Pancreas (tissue), 10 donors: ENCODE measurements around the gene LILRB1. TPM values are rescaled to one million over a fixed set of nuclear protein-coding genes. Genes with fewer than 3 reads are reported as not detected.

Experiments
- ATAC-seq, 4 donors: fragments of 200-7000 bp; cut with Tn5 transposase; one replicate each; pipeline versions ENCODE4 v1.8.0 to v1.9.1; 2020; ENCODE audit warnings: mild to moderate bottlenecking in 4 of 4, moderate library complexity in 4 of 4
- DNase-seq, 6 donors: peaks; one replicate each; pipeline ENCODE4 v3.0.0-alpha.2; 2020
- FAIRE-seq: peaks from 2 replicates; lab custom pipeline; 2012; peaks lifted over from hg19 to GRCh38; lab: Jason Lieb, UNC
- H3K27ac ChIP-seq, 4 donors: fragments of 200-600 bp; sonication (generic); 1 replicate in 3 of 4; 2 replicates in 1 of 4; pipeline versions ENCODE4 v1.5.0 to v1.8.0; 2020
- H3K27me3 ChIP-seq, 4 donors: fragments of 200-600 bp; one replicate each; pipeline ENCODE4 v1.8.0; 2021
- H3K36me3 ChIP-seq, 3 donors: fragments of 200-600 bp; sonication (generic) in 1 of 3; one replicate each; pipeline versions ENCODE4 v1.5.0 to v1.8.0; 2020 to 2021
- H3K4me1 ChIP-seq, 3 donors: fragments of 200-600 bp; one replicate each; pipeline ENCODE4 v1.8.0; 2021
- H3K4me3 ChIP-seq, 4 donors: fragments of 200-600 bp; sonication (generic) in 2 of 4; one replicate each; pipeline versions ENCODE4 v1.5.0 to v1.8.0; 2020 to 2021
- H3K9me3 ChIP-seq, 4 donors: fragments of 200-600 bp; one replicate each; pipeline ENCODE4 v1.8.0; 2021
- WGBS, 2 donors: extraction: QIAGEN DNeasy Blood & Tissue Kit; methylation state at CpG; one replicate each; pipeline ENCODE4 v1.1.7; 2013; 5-methylcytosine and 5-hydroxymethylcytosine counted together
- intact Hi-C, 3 donors: fragments of 100-400 bp; cut with DNase I; formaldehyde crosslinking; loops; one replicate each; pipeline versions ENCODE4 v1.11.1 to v1.14.2; 2022
- polyA plus RNA-seq, 2 donors: library from polyadenylated mRNA; stranded (reverse); fragments of 200-250 nt; gene quantifications; one replicate each; pipeline ENCODE4 v1.2.3, GENCODE V29; 2013
- total RNA-seq, 6 donors: library from RNA; stranded (reverse); fragmentation: NEBNext Ultra II Directional in 4 of 6; extraction: Animal tissue kit (Norgen Biotek cat#: 25700) in 4 of 6; gene quantifications; one replicate each; pipeline versions ENCODE4 v1.2.1 to v1.2.4, GENCODE V29; 2021 to 2023
- TF ChIP-seq, protein P1 (sequence below), 4 donors: fragments of 200-600 bp; sonication (generic) in 3 of 4; IDR thresholded peaks; one replicate each; pipeline versions ENCODE4 v1.5.0 to v1.8.0; 2021; ENCODE audit warnings: antibody characterized with exemption in 4 of 4
- donor health status: healthy with polysubstance abuse.
- donor health status: DM: no; HTN: no; CAD: no; lungs with moderate emphysema.
- donor health status: DM: no; HTN: no; CAD: no.
- donor health status: control.
- donor health status: control.
- donor health status: Bipolar disorder and iron deficiency.
- donor health status: DM: yes; HTN: yes; CAD: no.
- donor health status: DM: no; HTN: no; CAD: no.
- donor health status: DM: no; HTN: no; CAD: no.
- donor health status: DM: yes; HTN: yes; CAD: no.

The LILRB1 gene
- total and polyA plus RNA-seq, 8 donors, result 0.51 to 8.8 (median 0.89) TPM

DNA sequence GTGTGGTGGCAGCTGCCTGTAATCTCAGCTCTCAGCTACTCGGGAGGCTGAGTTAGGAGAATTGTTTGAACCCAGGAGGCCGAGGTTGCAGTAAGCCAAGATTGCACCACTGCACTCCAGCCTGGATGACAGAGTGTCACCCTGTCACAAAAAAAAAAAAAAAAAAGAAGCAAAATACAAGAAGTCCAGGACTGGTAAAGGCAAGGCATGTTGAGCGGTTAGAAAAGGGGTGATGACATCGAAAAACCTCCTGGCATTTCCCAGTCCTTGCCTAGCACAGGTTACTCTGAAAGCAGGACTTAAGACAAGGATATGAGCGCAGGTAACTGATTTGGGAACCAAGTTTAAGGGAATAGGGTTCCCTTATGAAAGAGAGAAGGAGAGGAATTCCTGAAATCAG is 30.0 kb downstream of the LILRB1 start:
- Histone ChIP-seq H3K9me3 (no peaks in the 10 kb centered on the region), H3K27ac (no peak overlapping the region), H3K4me3 (no peak overlapping the region), H3K36me3 (no peaks in the 10 kb centered on the region), H3K4me1 (no peaks in the 10 kb centered on the region), H3K27me3 (peaks cover 0 to 5% (median 0%) of the 10 kb centered on the region in 4 donors)
- TF ChIP-seq, protein P1, sequence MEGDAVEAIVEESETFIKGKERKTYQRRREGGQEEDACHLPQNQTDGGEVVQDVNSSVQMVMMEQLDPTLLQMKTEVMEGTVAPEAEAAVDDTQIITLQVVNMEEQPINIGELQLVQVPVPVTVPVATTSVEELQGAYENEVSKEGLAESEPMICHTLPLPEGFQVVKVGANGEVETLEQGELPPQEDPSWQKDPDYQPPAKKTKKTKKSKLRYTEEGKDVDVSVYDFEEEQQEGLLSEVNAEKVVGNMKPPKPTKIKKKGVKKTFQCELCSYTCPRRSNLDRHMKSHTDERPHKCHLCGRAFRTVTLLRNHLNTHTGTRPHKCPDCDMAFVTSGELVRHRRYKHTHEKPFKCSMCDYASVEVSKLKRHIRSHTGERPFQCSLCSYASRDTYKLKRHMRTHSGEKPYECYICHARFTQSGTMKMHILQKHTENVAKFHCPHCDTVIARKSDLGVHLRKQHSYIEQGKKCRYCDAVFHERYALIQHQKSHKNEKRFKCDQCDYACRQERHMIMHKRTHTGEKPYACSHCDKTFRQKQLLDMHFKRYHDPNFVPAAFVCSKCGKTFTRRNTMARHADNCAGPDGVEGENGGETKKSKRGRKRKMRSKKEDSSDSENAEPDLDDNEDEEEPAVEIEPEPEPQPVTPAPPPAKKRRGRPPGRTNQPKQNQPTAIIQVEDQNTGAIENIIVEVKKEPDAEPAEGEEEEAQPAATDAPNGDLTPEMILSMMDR (IDR thresholded peaks at IDR 0.05), result no peak
- DNase-seq, result no peak
- no peak for ATAC-seq
- intact Hi-C loops, result no loop called here
- FAIRE-seq, result no peak
- 50 to 62% methylated on average over 5 of the region's 5 CpGs for WGBS, 2 donors

DNA sequence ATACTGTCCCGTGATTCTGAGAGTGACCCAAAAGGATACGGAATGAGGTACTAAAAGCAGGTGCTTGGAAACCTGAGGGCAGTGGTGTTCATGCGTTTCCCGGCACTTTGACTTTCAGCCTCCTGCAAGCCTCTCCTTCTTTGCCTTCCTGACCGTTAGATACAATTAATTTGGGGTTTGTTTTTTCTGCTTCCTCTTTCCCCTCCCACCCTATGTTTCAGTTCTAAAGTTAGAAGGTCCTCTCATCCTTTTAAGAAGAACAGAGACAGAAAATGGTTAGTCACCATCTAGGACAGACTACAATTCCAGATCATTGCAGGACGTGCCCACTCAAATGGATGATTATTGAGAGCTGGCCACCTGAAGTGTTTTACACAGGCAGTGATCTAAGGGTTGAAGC is 30.7 kb downstream of the LILRB1 start:
- Histone ChIP-seq H3K4me1 (no peaks in the 10 kb centered on the region), H3K9me3 (no peaks in the 10 kb centered on the region), H3K4me3 (no peak overlapping the region), H3K27me3 (peaks cover 0 to 5% (median 0%) of the 10 kb centered on the region in 4 donors), H3K36me3 (no peaks in the 10 kb centered on the region), H3K27ac (no peak overlapping the region)
- intact Hi-C loops, result no loop called here
- peak in 2 of 4 donors; percentile 16 to 29 for ATAC-seq
- TF ChIP-seq, protein P1 (IDR thresholded peaks at IDR 0.05), result no peak
- FAIRE-seq, result no peak
- WGBS, 2 donors, result 56 to 59% methylated on average over 6 of the region's 6 CpGs
- DNase-seq, result no peak

DNA sequence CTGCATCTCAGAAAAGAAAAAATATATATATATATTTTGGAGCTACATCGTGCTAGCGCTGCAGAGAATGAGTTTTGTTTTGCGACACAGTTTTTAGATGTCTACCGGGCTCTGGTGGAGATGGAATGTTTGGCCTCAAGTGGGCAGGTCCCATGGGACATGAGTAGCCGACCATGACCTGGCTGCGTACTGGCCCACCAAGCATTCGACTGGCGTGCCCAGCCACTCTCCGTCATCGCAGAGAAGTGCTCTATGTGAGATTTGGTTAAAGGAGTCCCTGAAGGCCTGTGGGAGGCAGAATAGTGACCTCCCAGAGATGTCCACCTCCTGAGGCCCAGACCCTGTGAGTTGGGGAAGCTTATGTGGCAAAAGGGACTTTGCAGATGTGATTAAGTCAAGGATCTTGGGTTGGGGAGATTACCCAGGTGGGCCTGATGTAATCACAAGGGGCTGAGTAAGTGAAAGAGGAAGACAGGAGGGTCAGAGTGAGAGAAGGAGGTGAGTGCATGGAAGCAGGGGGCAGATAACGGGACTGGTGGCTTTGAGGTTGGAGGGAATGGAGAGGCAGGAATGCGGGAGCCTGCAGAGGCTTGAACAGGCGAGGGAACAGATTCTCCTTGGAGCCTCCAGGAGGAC is 31.7 kb downstream of the LILRB1 start:
- intact Hi-C loops, result no loop called here
- Histone ChIP-seq H3K9me3 (no peaks in the 10 kb centered on the region), H3K36me3 (no peaks in the 10 kb centered on the region), H3K27me3 (peaks cover 0 to 5% (median 0%) of the 10 kb centered on the region in 4 donors), H3K27ac (no peak overlapping the region), H3K4me3 (no peak overlapping the region), H3K4me1 (no peaks in the 10 kb centered on the region)
- no peak for FAIRE-seq
- TF ChIP-seq, protein P1 (IDR thresholded peaks at IDR 0.05), result no peak
- no peak for DNase-seq
- WGBS, 2 donors, result 67 to 81% methylated on average over 13 of the region's 13 CpGs
- no peak for ATAC-seq

DNA sequence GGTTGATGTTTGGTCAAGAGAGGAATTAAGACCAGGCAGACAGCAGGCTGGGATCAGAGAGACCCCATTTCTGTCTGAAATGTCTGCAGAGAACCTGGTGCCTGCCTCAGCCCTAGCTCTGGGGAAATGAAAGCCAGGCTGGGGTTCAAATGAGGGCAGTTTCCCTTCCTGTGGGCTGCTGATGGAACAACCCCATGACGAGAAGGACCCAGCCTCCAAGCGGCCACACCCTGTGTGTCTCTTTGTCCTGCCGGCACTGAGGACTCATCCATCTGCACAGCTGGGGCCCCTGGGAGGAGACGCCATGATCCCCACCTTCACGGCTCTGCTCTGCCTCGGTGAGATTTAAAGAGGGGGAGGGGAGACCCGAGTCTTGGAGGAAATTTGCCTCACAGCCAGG is 32.4 kb downstream of the LILRB1 start, which contains the start of gene LILRB4:
Gene LILRB4 (plus strand): TSS at position 256 of the 400 bp plus-strand sequence. CDS start 49 bp downstream, at position 305.
- H3K4me3 ChIP-seq, result peak within 1 kb of the TSS in 1 of 4 donors; percentile 10
- no peak within 1 kb of the TSS for H3K27ac ChIP-seq
- intact Hi-C loops, result no loop called here
- peaks cover 0 to 5% (median 0%) of the 10 kb centered on the region in 4 donors for H3K27me3 ChIP-seq
- FAIRE-seq, result no peak
- H3K9me3 ChIP-seq, result no peaks in the 10 kb centered on the region
- H3K4me1 ChIP-seq, result no peaks in the 10 kb centered on the region
- TF ChIP-seq, protein P1 (IDR thresholded peaks at IDR 0.05), result no peak
- DNase-seq, result no peak
- WGBS, 2 donors, result 47% methylated on average over 7 of the region's 7 CpGs
- peak in 2 of 4 donors; percentile 73 to 76 for ATAC-seq
- no peaks in the 10 kb centered on the region for H3K36me3 ChIP-seq

DNA sequence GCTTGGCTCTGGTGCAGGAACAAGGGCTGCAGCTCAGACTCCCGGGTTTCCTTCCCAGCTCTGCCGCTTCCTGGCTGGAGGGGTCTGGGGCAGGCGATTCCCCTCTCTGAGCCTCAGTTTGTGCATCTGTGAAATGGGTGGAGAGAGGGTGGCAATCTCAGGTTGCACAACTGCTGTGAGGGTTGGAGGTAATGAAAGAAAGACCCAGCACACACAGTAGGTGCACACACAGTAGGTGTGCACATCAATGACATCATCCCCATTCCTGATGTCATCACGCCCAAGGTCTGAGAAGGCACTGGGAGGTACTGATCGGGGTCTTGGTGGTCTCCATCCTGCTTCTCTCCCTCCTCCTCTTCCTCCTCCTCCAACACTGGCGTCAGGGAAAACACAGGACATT is 35.2 kb downstream of the LILRB1 start:
- no peak for DNase-seq
- no peak for FAIRE-seq
- TF ChIP-seq, protein P1 (IDR thresholded peaks at IDR 0.05), result no peak
- Histone ChIP-seq H3K27me3 (no peaks in the 10 kb centered on the region), H3K4me1 (no peaks in the 10 kb centered on the region), H3K4me3 (no peak overlapping the region), H3K36me3 (no peaks in the 10 kb centered on the region), H3K27ac (no peak overlapping the region), H3K9me3 (no peaks in the 10 kb centered on the region)
- WGBS, 2 donors, result 56 to 68% methylated on average over 6 of the region's 6 CpGs
- no peak for ATAC-seq
- intact Hi-C loops, result no loop called here
